ENCODE results near the gene FAM83B. TPM values are rescaled to one million over a fixed set of nuclear protein-coding genes. Genes with fewer than 3 reads are reported as not detected.

Gene FAM83B
- total RNA-seq, 1 experiment from 2014 or later, result 5.7 TPM

- Histone ChIP-seq H2BK12ac (ENCODE audit: insufficient read length, low read depth, low read length) (no peak overlapping the region), H4K20me1 (ENCODE audit: control insufficient read depth, insufficient read depth, insufficient read length) (no peaks in the 10 kb centered on the region), H3K4me2 (ENCODE audit: insufficient read depth, insufficient read length, low read length) (no peak overlapping the region), H2BK5ac (ENCODE audit: insufficient read length, low read length) (no peak overlapping the region), H3K4me1 (ENCODE audit: insufficient read depth, low read length) (no peaks in the 10 kb centered on the region), H2AFZ (ENCODE audit: low read length) (no peak overlapping the region), H2BK120ac (ENCODE audit: low read depth, low read length, poor library complexity, severe bottlenecking) (no peak overlapping the region), H3K27me3 (ENCODE audit: insufficient read depth, low read length) (no peaks in the 10 kb centered on the region), H3K18ac (ENCODE audit: insufficient read length, low read depth, low read length) (no peak overlapping the region), H4K5ac (ENCODE audit: insufficient read length, low read depth, low read length) (no peak overlapping the region), H3K4ac (ENCODE audit: low read depth, low read length) (no peak overlapping the region), H3K9ac (ENCODE audit: extremely low read depth, insufficient read length, low read length) (no peak overlapping the region), H4K8ac (replicated peaks; ENCODE audit: insufficient read length, low read depth, low read length) (no peak overlapping the region), H3K14ac (ENCODE audit: insufficient read depth, low read length) (no peak overlapping the region), H3K23me2 (ENCODE audit: insufficient read length, low read depth, low read length, poor library complexity, severe bottlenecking) (no peaks in the 10 kb centered on the region), H4K91ac (ENCODE audit: insufficient read length, low read depth, low read length) (no peak overlapping the region), H3K56ac (ENCODE audit: insufficient read length, low read depth, low read length) (no peak overlapping the region), H2BK20ac (ENCODE audit: low read depth, low read length, poor library complexity, severe bottlenecking) (no peak overlapping the region), H3T11ph (ENCODE audit: low read length) (no peak overlapping the region), H2BK15ac (ENCODE audit: low read depth, low read length) (no peak overlapping the region), H3K23ac (ENCODE audit: insufficient read length, low read depth, low read length) (no peak overlapping the region), H2AK5ac (ENCODE audit: insufficient read length, low read length) (no peak overlapping the region), H3K79me1 (ENCODE audit: insufficient read depth, low read depth, low read length, poor library complexity, severe bottlenecking) (no peaks in the 10 kb centered on the region), H3K79me2 (ENCODE audit: insufficient read depth, low read length) (no peaks in the 10 kb centered on the region), H3K9me3 (ENCODE audit: control insufficient read depth, low read depth, low read length) (no peaks in the 10 kb centered on the region), H3K27ac (ENCODE audit: insufficient read length, low read depth, low read length) (no peak overlapping the region)
- H3K36me3 Mint-ChIP-seq (ENCODE audit: insufficient read depth in 1 of 3, low read depth in 3 of 3), result no peaks in the 10 kb centered on the region
- no peak overlapping the region for H3K27ac Mint-ChIP-seq
- no peak overlapping the region for H3K4me3 Mint-ChIP-seq
- H3K4me1 Mint-ChIP-seq, result peaks cover under 1% of the 10 kb centered on the region in 2 experiments; a peak in 1 of 4 replicates
- TF ChIP-seq CTCF (conservative IDR thresholded peaks at IDR 0.05), result no peak
- H3K27me3 Mint-ChIP-seq (ENCODE audit: low read depth), result no peaks in the 10 kb centered on the region
- DNase-seq, result no peak
- H3K9me3 Mint-ChIP-seq, result no peaks in the 10 kb centered on the region
- WGBS (ENCODE audit: extremely low coverage, insufficient read length, low lambda C conversion rate), result no CpG with 5 or more reads among the region's 3 CpGs
Measured at GRCh38 chr6:54909184-54909583, 62.6 kb downstream of the FAM83B start.

Measured in H9 (cell line).